Measurements from ENCODE around the gene EPHX1. TPM values are rescaled to one million over a fixed set of nuclear protein-coding genes. Genes with fewer than 3 reads are reported as not detected.

The EPHX1 gene
- total and polyA plus RNA-seq, 2 of the 8 experiments (the other 6 are each of a cell fraction or from before 2014, with no cell fraction given), result 45.3 to 79.1 TPM

GRCh38 chr1:225845097-225845496, 35.2 kb downstream of the EPHX1 start:
- no peak overlapping the region for H4K8ac ChIP-seq (ENCODE audit: extremely low read depth, insufficient read depth, low read length)
- FAIRE-seq (no peak), DNase-seq (ENCODE audit: low read depth in 1 of 2, low spot score in 2 of 2) (no peak)
- ChIA-PET CTCF (ENCODE audit: partially characterized antibody) (interaction anchor here (0.6 to 4.0 kb wide), 41 partner anchors 10 to 527 kb away, joined by 3 to 24 read pairs (median 6); partner anchors contain the start of genes SRP9 and TMEM63A), POLR2A (ENCODE audit: partially characterized antibody) (interaction anchor here (0.9 to 2.6 kb wide), 13 partner anchors 10 to 370 kb away, joined by 3 to 15 read pairs (median 4); partner anchors contain the start of genes EPHX1 and SRP9)
- peaks cover 0 to 3% of the 10 kb centered on the region in 2 experiments; a peak in 1 of 4 replicates for H3K9me3 ChIP-seq (ENCODE audit: insufficient read depth in 2 of 2, low read depth in 1 of 2, low read length in 1 of 2)
- H3K23ac ChIP-seq (ENCODE audit: insufficient read length), result no peak overlapping the region
- H2AK5ac ChIP-seq (ENCODE audit: low read depth, low read length), result no peak overlapping the region
- no peak overlapping the region for H2BK120ac ChIP-seq (replicated peaks; ENCODE audit: low read depth, low read length)
- H3K18ac ChIP-seq (ENCODE audit: extremely low read depth, low read length), result no peak overlapping the region
- no peaks in the 10 kb centered on the region; a peak in 1 of 7 replicates for H3K27me3 ChIP-seq (replicated peaks in 1 of 4; ENCODE audit: control insufficient read depth in 3 of 4, extremely low read depth in 1 of 4, insufficient read depth in 3 of 4, low read length in 3 of 4)
- no peak overlapping the region for H3K14ac ChIP-seq (ENCODE audit: insufficient read length)
- H2BK15ac ChIP-seq (ENCODE audit: low read length), result no peak overlapping the region
- no peak overlapping the region for H3K9ac ChIP-seq (replicated peaks in 1 of 4; ENCODE audit: extremely low read depth in 1 of 4, low read depth in 3 of 4, low read length in 3 of 4)
- H2BK12ac ChIP-seq (ENCODE audit: low read depth, low read length), result no peak overlapping the region
- no peak overlapping the region for H4K5ac ChIP-seq (ENCODE audit: insufficient read length, low read depth, low read length)
- no peak overlapping the region for H3K56ac ChIP-seq (replicated peaks; ENCODE audit: insufficient read length, low read depth, low read length)
- H2BK20ac ChIP-seq (ENCODE audit: low read length), result no peak overlapping the region
- no peaks in the 10 kb centered on the region for H3K23me2 ChIP-seq (ENCODE audit: low read depth, low read length)
- no peaks in the 10 kb centered on the region for H3K79me2 ChIP-seq (ENCODE audit: control insufficient read depth in 1 of 2, insufficient read depth in 2 of 2, low read length in 2 of 2)
- peaks cover 0 to 13% (median 6%) of the 10 kb centered on the region in 4 experiments; a peak in 4 of 8 replicates for H3K36me3 ChIP-seq (ENCODE audit: control insufficient read depth in 2 of 4, insufficient read depth in 4 of 4, low read length in 3 of 4)
- WGBS, 2 experiments (ENCODE audit: extremely low coverage in 1 of 2, insufficient coverage in 1 of 2, insufficient read length in 1 of 2, insufficient replicate concordance in 2 of 2, low coverage in 1 of 2, low lambda C conversion rate in 2 of 2, missing lambda C conversion rate in 1 of 2), result 88% methylated on average over 6 of the region's 14 CpGs; no CpG with 5 or more reads in 1 of the 2 experiments
- H4K91ac ChIP-seq (replicated peaks; ENCODE audit: insufficient read length, low read length), result no peak overlapping the region
- no peak overlapping the region for H2BK5ac ChIP-seq (ENCODE audit: low read depth, low read length)
- H3K4me1 ChIP-seq (replicated peaks in 1 of 4; ENCODE audit: control insufficient read depth in 3 of 4, insufficient read depth in 4 of 4, low read length in 3 of 4), result peaks cover 0 to 8% (median 4%) of the 10 kb centered on the region in 4 experiments; a peak in 4 of 7 replicates
- H3K4ac ChIP-seq (replicated peaks; ENCODE audit: insufficient read length, low read depth, low read length), result no peak overlapping the region
- H3K27ac ChIP-seq (ENCODE audit: low read depth, low read length), result no peak overlapping the region
- H4K20me1 ChIP-seq (replicated peaks in 1 of 2; ENCODE audit: control insufficient read depth in 1 of 2, insufficient read depth in 2 of 2, low read length in 2 of 2), result peaks cover 4 to 8% of the 10 kb centered on the region in 2 experiments
- H3K4me2 ChIP-seq (ENCODE audit: insufficient read depth in 1 of 2, low read depth in 2 of 2, low read length in 2 of 2), result no peak overlapping the region
- no peak overlapping the region for H2AFZ ChIP-seq (ENCODE audit: low read length)
- H3K79me1 ChIP-seq (ENCODE audit: low read depth, low read length), result peaks cover 2% of the 10 kb centered on the region; the same call in 1 of the 2 replicates
- no peak for TF ChIP-seq ASH2L (IDR thresholded peaks at IDR 0.05; ENCODE audit: low read length)
- TF ChIP-seq TBP (IDR thresholded peaks at IDR 0.05; ENCODE audit: low read depth, low read length), result no peak
- TF ChIP-seq BRCA1 (IDR thresholded peaks at IDR 0.05; ENCODE audit: low read depth, low read length), result no peak
- TF ChIP-seq POLR2A (IDR thresholded peaks at IDR 0.05; ENCODE audit: control extremely low read depth in 1 of 2, low read depth in 2 of 2, low read length in 2 of 2), result no peak; a peak in 1 of 3 replicates
- TF ChIP-seq SIN3A (conservative IDR thresholded peaks at IDR 0.05 in 1 of 2, IDR thresholded peaks at IDR 0.05 in 1 of 2; ENCODE audit: low read depth in 1 of 2, low read length in 2 of 2), result no peak
- no peak for TF ChIP-seq FOSL1 (IDR thresholded peaks at IDR 0.05; ENCODE audit: insufficient read depth, low read depth, low read length)
- no peak for TF ChIP-seq E2F6 (IDR thresholded peaks at IDR 0.05)
- no peak for TF ChIP-seq SUZ12 (IDR thresholded peaks at IDR 0.05; ENCODE audit: low read length)
- no peak for TF ChIP-seq CREB1 (IDR thresholded peaks at IDR 0.05)
- no peak for TF ChIP-seq SP4 (IDR thresholded peaks at IDR 0.05; ENCODE audit: low read length)
- H3K4me3 ChIP-seq (ENCODE audit: extremely low read depth in 1 of 4, insufficient read depth in 2 of 4, low read depth in 3 of 4, low read length in 4 of 4), result no peak overlapping the region
